HepG2 (cell line): ENCODE results near the gene FRMD6. TPM values are rescaled to one million over a fixed set of nuclear protein-coding genes. Genes with fewer than 3 reads are reported as not detected.

Source experiments
- ATAC-seq: fragments of 200-7000 bp; cut with Tn5 transposase; 3 replicates; pipeline ENCODE4 v1.9.1; 2020; ENCODE audit warnings: mild to moderate bottlenecking, moderate library complexity
- BruUV-seq: library from RNA; stranded (reverse); fragments of 400-500 nt; replicated peaks from 2 replicates; lab custom pipeline; 2021; lab: Mats Ljungman, UMichigan
- CTCF ChIA-PET: fragments of 300-600 bp; formaldehyde crosslinking; extraction: SDS; loops from one replicate; lab custom pipeline; 2021; ENCODE audit warnings: low total read pairs, inconsistent platforms, low intra/inter-chr PET ratio; lab: Yijun Ruan, JAX
- POLR2A ChIA-PET: fragments of 350-600 bp; sonication (Branson Sonifier 250); formaldehyde crosslinking; loops from one replicate; lab custom pipeline; 2020; ENCODE audit warnings: antibody characterized with exemption, inconsistent platforms; lab: Yijun Ruan, JAX
- DNase-seq: peaks from one replicate; pipeline ENCODE4 v3.0.0-alpha.2; 2015; ENCODE audit warnings: low spot score
- FAIRE-seq: peaks from 3 replicates; lab custom pipeline; 2011; peaks lifted over from hg19 to GRCh38; lab: Jason Lieb, UNC
- H2AFZ ChIP-seq: one replicate; pipeline ENCODE4 v1.6.1; 2011; ENCODE audit warnings: low read length, inconsistent platforms
- H3K27ac ChIP-seq: fragments of 300-600 bp; 3 replicates; pipeline ENCODE4 v1.8.0; 2011; ENCODE audit warnings: mixed run types, mild to moderate bottlenecking, mixed read lengths, low read length, inconsistent platforms; ENCODE audit not compliant: insufficient read depth; ENCODE audit errors: extremely low read length
- H3K27me3 ChIP-seq, 2 experiments: fragments of 200-600 bp in 1 of 2; 2 replicates in 1 of 2; 3 replicates in 1 of 2; pipeline versions ENCODE4 v1.6.0 to v1.8.0; 2011; ENCODE audit warnings: low read length in 2 of 2, mild to moderate bottlenecking in 2 of 2, moderate library complexity in 2 of 2, inconsistent platforms in 1 of 2; ENCODE audit not compliant: insufficient read depth in 2 of 2, control insufficient read depth in 1 of 2
- H3K36me3 ChIP-seq, 2 experiments: fragments of 200-600 bp in 1 of 2; replicated peaks in 1 of 2; 2 replicates in 1 of 2; 3 replicates in 1 of 2; pipeline versions ENCODE4 v1.5.1 to v1.8.0; 2011; ENCODE audit warnings: low read length in 2 of 2, inconsistent platforms in 1 of 2; ENCODE audit not compliant: insufficient read depth in 2 of 2, control insufficient read depth in 1 of 2
- H3K4me1 ChIP-seq: 2 replicates; pipeline ENCODE4 v1.5.1; 2012; ENCODE audit warnings: low read length, inconsistent platforms; ENCODE audit not compliant: insufficient read depth
- H3K4me2 ChIP-seq: 2 replicates; pipeline ENCODE4 v1.6.0; 2011; ENCODE audit warnings: low read depth, low read length, inconsistent platforms
- H3K4me3 ChIP-seq, 3 experiments: fragments of 200-600 bp in 1 of 3; sonication (generic), shearing (Covaris generic) in 1 of 3; replicated peaks in 1 of 3; 2 replicates each; pipeline ENCODE4 v1.5.1; 2011 to 2016; ENCODE audit warnings: low read length in 3 of 3, inconsistent platforms in 2 of 3, low read depth in 2 of 3, mild to moderate bottlenecking in 2 of 3, control low read depth in 1 of 3, mixed read lengths in 1 of 3; ENCODE audit not compliant: insufficient read depth in 1 of 3
- H3K79me2 ChIP-seq: one replicate; pipeline ENCODE4 v1.6.1; 2011; ENCODE audit warnings: low read length, inconsistent platforms; ENCODE audit not compliant: insufficient read depth
- H3K9ac ChIP-seq: 2 replicates; pipeline ENCODE4 v1.6.0; 2011; ENCODE audit warnings: mild to moderate bottlenecking, low read depth, low read length, inconsistent platforms; ENCODE audit not compliant: insufficient read depth
- H3K9me3 ChIP-seq: 2 replicates; pipeline ENCODE4 v1.5.1; 2012; ENCODE audit warnings: mild to moderate bottlenecking, low read length
- H4K20me1 ChIP-seq: 2 replicates; pipeline ENCODE4 v1.6.0; 2011; ENCODE audit warnings: inconsistent platforms, mild to moderate bottlenecking, low read length, moderate library complexity; ENCODE audit not compliant: insufficient read depth
- CEBPG ChIP-seq: IDR thresholded peaks from 2 replicates; pipeline ENCODE4 v1.6.1; 2016
- ELK4 ChIP-seq: sonication (generic); formaldehyde crosslinking; IDR thresholded peaks from 2 replicates; pipeline ENCODE4 v1.9.0; 2021; ENCODE audit warnings: missing genetic modification reagents, borderline replicate concordance
- HNF1B ChIP-seq: sonication (generic); formaldehyde crosslinking; IDR thresholded peaks from 2 replicates; pipeline ENCODE4 v1.5.1; 2020; ENCODE audit warnings: mild to moderate bottlenecking, moderate library complexity, missing genetic modification reagents
- MAFF ChIP-seq: IDR thresholded peaks from 2 replicates; pipeline ENCODE4 v1.6.1; 2011; ENCODE audit warnings: low read depth, low read length, improper control_type of control experiment
- MAFK ChIP-seq, 2 experiments: IDR thresholded peaks in 1 of 2; conservative IDR thresholded peaks in 1 of 2; 2 replicates each; pipeline ENCODE4 v1.6.1; 2011; ENCODE audit warnings: improper control_type of control experiment in 2 of 2, low read length in 2 of 2
- MED13 ChIP-seq: sonication (generic); formaldehyde crosslinking; IDR thresholded peaks from 2 replicates; pipeline ENCODE4 v1.5.0; 2020; ENCODE audit warnings: missing genetic modification reagents
- TRAFD1 ChIP-seq: sonication (generic); formaldehyde crosslinking; IDR thresholded peaks from 2 replicates; pipeline ENCODE4 v1.5.1; 2020; ENCODE audit warnings: missing genetic modification reagents, mild to moderate bottlenecking, borderline replicate concordance
- ZFP36L1 ChIP-seq: sonication (generic); formaldehyde crosslinking; IDR thresholded peaks from 2 replicates; pipeline ENCODE4 v1.8.0; 2022; ENCODE audit warnings: mild to moderate bottlenecking, missing genetic modification reagents, moderate library complexity
- ZNF383 ChIP-seq: sonication (generic); formaldehyde crosslinking; IDR thresholded peaks from 2 replicates; pipeline ENCODE4 v1.4.0; 2020; ENCODE audit warnings: missing genetic modification reagents, mild to moderate bottlenecking, borderline replicate concordance
- ZNF703 ChIP-seq: sonication (generic); formaldehyde crosslinking; IDR thresholded peaks from 2 replicates; pipeline ENCODE4 v1.5.1; 2020; ENCODE audit warnings: missing genetic modification reagents, mild to moderate bottlenecking, moderate library complexity, borderline replicate concordance
- WGBS: methylation state at CpG from one replicate; pipeline ENCODE4 v1.1.6; 2017; ENCODE audit warnings: low lambda C conversion rate; 5-methylcytosine and 5-hydroxymethylcytosine counted together
- in situ Hi-C: cut with HindIII; loops from 2 replicates; pipeline ENCODE4 v1.10.0; 2017; ENCODE audit warnings: low pct_unique_long_range_greater_than_20kb; ENCODE audit not compliant: extremely low pct_ligation_motif_present
- intact Hi-C: fragments of 100-400 bp; cut with micrococcal nuclease; formaldehyde crosslinking; loops from one replicate; pipeline ENCODE4 v1.10.0; 2022; ENCODE audit not compliant: unreplicated experiment
- polyA plus RNA-seq, 8 experiments: library from polyadenylated mRNA; depleted of rRNA in 3 of 8; stranded (reverse) in 7 of 8; unstranded in 1 of 8; fragments of >200 nt; fragmentation: Illumina TruSeq in 4 of 8; extraction: Trizol in 4 of 8; gene quantifications; 2 replicates each; pipeline versions ENCODE4 v1.2.1 to v1.2.3, GENCODE V29; 2011 to 2016; ENCODE audit warnings: low read depth in 4 of 8, missing spikeins in 1 of 8, mixed read lengths in 1 of 8; ENCODE audit not compliant: insufficient read depth in 1 of 8
- total RNA-seq, 5 experiments: library from RNA; depleted of rRNA; stranded (reverse); fragments of >200 nt; fragmentation: Illumina TruSeq; extraction: Trizol; gene quantifications; 2 replicates each; pipeline ENCODE4 v1.2.3, GENCODE V29; 2016; ENCODE audit warnings: low read depth in 1 of 5

FRMD6 gene
- total and polyA plus RNA-seq, 2 of the 13 experiments (the other 11 are each of a cell fraction or from before 2014, with no cell fraction given) = 2.4 to 5.4 TPM

- no peak for TF ChIP-seq ELK4 (CRISPR knock-in tag)
- no peak for TF ChIP-seq ZFP36L1 (CRISPR knock-in tag)
- TF ChIP-seq ZNF383 (CRISPR knock-in tag) = no peak
Observed at GRCh38 chr14:51657762-51658161, 6.1 kb downstream of the FRMD6 start (continued).

- Histone ChIP-seq H3K9me3 (no peaks in the 10 kb centered on the region), H3K4me3 (no peak overlapping the region), H3K4me2 (no peak overlapping the region), H3K27me3 (no peaks in the 10 kb centered on the region), H3K4me1 (peaks cover 13% of the 10 kb centered on the region), H3K9ac (no peak overlapping the region), H3K36me3 (no peaks in the 10 kb centered on the region), H3K79me2 (no peaks in the 10 kb centered on the region), H3K27ac (no peak overlapping the region), H4K20me1 (no peaks in the 10 kb centered on the region), H2AFZ (no peak overlapping the region)
- 82% methylated on average over 6 of the region's 6 CpGs for WGBS
- BruUV-seq = no TSS peak
- TF ChIP-seq CEBPG (CRISPR knock-in tag) (no peak), ZNF703 (CRISPR knock-in tag) (no peak), MED13 (CRISPR knock-in tag) (no peak), MAFF (peak; percentile 69), TRAFD1 (CRISPR knock-in tag) (no peak), MAFK (conservative IDR thresholded peaks at IDR 0.05 in 1 of 2, IDR thresholded peaks at IDR 0.05 in 1 of 2; ENCODE audit: low read length in 2 of 2) (peak; percentile 59 to 82; a peak in 3 of 4 replicates), HNF1B (CRISPR knock-in tag) (no peak)
- no peak for FAIRE-seq
- DNase-seq = no peak
- no peak for ATAC-seq
- POLR2A ChIA-PET = no interaction called here
- in situ Hi-C loops (loop anchor here (10.0 kb wide), 1 partner anchor 116 kb away; no protein-coding TSS in a partner anchor), intact Hi-C loops (no loop called here)
- CTCF ChIA-PET = no interaction called here
Observed at GRCh38 chr14:51658441-51659173, 6.9 kb downstream of the FRMD6 start.
